Choroid plexus epithelial cell (primary cell): ENCODE data around the gene ARHGAP24.

Experiments used
- DNase-seq: peaks from one replicate; pipeline ENCODE4 v3.0.0-alpha.2; 2010; ENCODE audit warnings: low read depth
- H3K4me3 ChIP-seq: 2 replicates; pipeline ENCODE4 v1.5.1; 2011; ENCODE audit warnings: low read depth, mild to moderate bottlenecking, control low read depth, low read length, moderate library complexity
- CTCF ChIP-seq: conservative IDR thresholded peaks from 2 replicates; pipeline ENCODE4 v1.5.1; 2011; ENCODE audit warnings: low read depth, mild to moderate bottlenecking, control low read depth, inconsistent platforms, low read length, moderate library complexity

The ARHGAP24 gene

DNA sequence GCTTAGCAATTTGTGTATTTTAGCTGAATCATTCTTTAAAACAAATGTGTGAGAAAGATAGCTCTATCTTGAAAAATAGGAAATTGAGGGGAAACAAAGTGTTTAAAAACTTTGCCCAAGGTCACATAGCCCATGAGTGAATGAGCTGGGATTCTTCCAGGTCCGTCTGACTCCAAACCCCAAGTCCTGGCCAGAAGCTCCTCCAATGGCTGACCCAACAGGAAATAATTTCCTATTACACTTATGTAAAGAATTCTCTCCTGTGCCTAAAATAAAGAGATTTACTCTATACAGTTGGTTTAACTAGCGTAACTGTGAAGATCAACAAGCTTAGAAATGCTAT is 287.6 kb downstream of the ARHGAP24 start:
- H3K4me3 ChIP-seq: no peak overlapping the region
- DNase-seq: peak; percentile 86
- TF ChIP-seq CTCF: no peak

- no peak for TF ChIP-seq CTCF
- no peak for DNase-seq
- H3K4me3 ChIP-seq: no peak overlapping the region
Observed at GRCh38 chr4:85763202-85763601, 288.3 kb downstream of the ARHGAP24 start.

DNA sequence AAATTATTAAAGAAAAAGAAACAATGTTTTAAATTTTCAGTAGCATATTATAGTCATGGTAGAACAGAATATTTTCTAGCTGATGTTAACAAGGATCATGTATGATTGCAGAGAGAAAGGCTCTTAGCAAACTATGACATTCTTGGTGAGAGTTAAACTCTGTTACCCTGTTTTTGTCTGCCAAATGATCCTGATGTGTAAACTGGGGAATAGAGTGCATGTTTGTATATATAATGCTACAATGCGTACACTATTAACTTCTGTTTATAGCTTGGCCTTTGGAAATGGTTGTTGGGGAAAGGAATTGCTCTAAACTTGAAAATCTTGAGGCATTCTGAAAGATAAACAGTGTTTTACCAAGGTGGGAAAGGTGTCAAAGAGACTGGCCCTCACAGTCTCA is 292.7 kb downstream of the ARHGAP24 start:
- DNase-seq: no peak
- H3K4me3 ChIP-seq: no peak overlapping the region
- TF ChIP-seq CTCF: no peak

DNA sequence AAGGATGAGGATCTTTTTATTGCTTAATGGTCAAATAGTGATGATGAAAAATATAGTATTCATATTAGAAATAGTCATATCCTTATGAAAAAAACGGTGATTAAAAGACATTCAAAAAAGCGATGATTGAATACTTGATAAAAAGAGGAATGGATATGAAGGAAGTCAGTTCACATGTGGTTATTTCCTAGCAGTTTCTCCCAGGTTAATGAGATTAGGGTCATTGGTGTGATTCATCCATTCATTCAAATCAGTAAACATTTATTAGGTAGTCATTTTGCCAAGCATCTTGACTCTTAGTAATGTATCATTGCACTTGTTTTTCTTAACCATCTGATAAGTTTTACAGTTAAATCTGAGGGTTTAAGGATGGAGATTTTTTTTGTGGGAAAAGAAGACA is 294.1 kb downstream of the ARHGAP24 start:
- no peak for DNase-seq
- no peak overlapping the region for H3K4me3 ChIP-seq
- no peak for TF ChIP-seq CTCF

GRCh38 chr4:85772470-85772869 is 297.5 kb downstream of the ARHGAP24 start:
- TF ChIP-seq CTCF: no peak
- DNase-seq: no peak
- H3K4me3 ChIP-seq: no peak overlapping the region

DNA sequence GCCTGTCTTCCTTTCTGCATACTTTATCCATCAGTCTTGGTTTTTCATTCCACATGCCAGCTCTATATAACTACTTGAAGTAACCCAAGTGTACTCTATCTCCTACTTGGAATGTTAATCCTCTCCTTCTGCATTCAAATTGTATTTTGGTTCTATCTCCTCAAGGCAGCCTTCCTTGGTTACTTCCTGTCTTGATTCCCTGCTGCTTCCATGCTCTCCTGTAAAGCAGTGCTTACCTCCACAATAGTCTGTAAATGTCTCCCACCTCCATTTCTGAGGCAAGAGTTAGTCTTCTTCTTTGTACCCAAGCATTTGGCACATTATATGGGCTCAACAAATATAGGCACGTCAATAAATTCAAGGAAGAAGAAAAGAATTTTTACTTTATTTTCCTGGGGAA is 298.4 kb downstream of the ARHGAP24 start:
- H3K4me3 ChIP-seq: no peak overlapping the region
- DNase-seq: no peak
- no peak for TF ChIP-seq CTCF

DNA sequence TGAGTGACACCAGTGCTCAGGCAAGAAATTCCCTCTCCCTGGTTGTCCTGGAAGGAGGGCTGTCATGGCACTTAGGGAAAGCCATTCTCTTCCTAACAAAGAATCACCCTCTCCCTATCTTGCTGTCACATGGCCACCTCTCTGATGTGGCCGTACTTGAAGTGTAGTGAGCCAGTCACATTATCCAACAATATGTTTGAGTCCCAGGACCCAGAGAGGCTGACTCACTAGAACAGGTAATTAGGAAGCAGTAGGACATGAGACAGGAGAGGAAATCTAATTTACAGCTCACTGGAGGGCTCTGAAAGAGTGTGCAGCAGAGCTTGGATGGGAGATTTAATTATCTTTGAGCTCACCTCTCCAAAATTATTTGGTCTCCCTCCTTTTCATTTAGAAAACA is 299.1 kb downstream of the ARHGAP24 start:
- no peak overlapping the region for H3K4me3 ChIP-seq
- DNase-seq: no peak
- TF ChIP-seq CTCF: no peak
